ENCODE measurements around the gene PTOV1.

Gene PTOV1

DNA sequence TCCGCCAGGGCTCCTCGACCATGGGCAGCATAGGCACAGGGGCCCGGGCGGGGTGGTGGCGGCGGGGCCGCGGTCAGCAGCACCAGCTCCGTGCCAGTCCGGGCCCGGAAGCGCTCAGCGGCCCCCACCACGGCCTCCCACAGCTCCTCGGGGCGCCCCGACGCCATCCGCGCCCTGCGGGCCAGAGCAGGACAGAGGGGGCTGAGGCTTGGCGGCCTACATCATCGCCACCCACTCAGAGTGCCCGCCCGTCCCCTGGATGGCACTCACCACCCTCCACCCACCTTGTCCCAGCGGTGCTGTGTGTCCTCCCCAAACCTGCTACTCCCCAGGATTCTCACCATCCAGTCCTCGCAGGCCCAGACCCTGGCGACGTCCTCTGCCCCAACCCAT is 22.2 kb downstream of the PTOV1 start:
- no peak for DNase-seq (ENCODE audit: extremely low read depth in 1 of 2, low read depth in 1 of 2)

DNA sequence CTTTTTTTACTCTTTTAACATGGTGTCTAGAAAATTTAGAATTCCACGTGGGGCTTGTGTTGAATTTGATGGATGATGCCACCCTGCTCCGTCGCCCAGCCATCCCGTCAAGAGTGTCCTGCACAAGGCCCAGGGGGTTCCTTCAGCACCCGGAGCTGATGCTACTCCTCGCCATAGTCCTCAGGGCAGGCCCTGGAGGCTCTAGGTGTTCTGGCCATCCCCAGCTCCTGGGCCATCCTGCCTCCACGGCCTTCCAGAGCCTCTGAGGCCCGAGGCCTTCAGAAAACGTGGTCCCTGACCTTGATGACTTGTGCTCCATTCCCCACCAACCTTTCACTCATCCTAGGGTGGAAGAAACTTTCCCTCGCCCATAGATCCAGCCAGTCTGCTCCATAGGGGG is 22.9 kb downstream of the PTOV1 start:
- no peak for DNase-seq (ENCODE audit: extremely low read depth in 1 of 2, low read depth in 1 of 2)

DNA sequence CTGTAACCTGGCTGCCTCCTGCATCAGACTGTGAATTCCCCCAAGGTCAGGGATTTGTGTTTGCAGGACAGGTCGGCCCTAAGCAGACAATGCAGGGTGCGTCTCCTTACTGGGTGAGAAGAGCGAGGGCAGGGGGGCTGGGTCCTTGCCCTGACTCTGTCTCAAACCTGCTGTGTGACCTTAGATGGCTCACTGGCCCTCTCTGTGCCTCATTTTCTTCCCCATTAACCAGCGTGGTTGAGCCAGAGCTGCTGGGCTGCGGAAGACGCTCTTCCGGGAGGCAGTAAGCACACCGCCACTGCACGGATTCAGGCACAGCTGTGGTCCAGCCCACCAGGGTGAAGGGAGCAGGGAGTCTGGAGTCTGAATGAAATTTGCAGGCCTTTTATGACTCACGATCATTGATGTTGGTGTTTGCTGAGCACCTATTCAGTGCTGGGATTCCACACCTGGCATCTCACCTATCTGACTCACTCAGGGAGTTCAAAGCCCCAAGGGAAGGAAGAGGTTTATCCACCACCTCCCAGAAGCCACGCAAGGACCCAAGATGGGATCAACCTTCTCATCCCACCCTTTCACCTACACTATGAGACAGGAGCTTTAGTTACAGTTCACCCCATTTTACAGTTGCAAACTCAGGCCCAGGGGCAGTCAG is 23.7 kb downstream of the PTOV1 start:
- DNase-seq (ENCODE audit: extremely low read depth in 1 of 2, low read depth in 1 of 2), result no peak

DNA sequence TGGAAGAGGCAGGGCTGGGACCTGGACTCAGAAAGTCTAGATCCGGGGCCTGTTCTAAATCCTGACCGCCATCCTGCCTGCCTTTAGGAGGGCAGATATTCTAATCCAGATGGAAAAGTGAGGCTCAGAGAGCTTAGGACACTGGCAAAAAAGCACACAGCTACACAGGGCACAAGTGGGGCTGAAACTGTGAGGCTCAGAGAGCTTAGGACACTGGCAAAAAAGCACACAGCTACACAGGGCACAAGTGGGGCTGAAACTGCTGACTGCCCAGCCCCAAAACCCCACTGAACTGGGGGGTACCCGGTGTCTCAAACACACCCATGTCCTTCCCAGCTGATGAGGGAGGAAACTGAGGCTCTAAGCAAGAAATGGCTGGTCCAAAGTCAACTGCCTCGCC is 24.2 kb downstream of the PTOV1 start:
- DNase-seq (ENCODE audit: extremely low read depth in 1 of 2, low read depth in 1 of 2), result no peak

DNA sequence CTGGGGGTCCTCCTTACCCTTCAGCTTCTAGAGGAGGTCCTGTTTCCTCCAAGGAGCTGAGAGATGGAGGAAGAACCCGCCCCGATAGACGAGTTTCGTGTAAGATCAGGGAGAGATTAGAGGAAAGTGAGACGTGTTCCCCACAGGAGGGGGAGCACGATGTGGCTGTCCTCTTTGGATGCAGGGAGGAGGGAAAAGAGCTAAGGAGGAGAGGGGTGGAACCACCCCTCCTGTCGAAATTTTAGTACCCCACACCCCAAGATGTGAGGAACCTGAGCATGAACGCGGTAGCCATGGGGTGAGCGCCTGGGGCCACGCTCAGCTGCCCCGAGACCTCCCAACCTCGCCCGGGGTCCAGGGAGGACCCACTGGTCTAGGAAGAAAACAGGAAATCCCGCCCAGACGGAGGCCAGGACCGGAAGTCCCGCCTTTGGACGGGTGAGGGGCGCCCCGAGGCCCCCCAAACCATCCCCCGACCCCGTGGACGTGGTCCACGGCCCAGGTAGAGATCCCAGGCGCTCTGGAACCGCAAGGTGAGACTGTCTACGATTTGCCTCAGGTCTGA is 25.0 kb downstream of the PTOV1 start:
- no peak for DNase-seq (ENCODE audit: extremely low read depth in 1 of 2, low read depth in 1 of 2)

DNA sequence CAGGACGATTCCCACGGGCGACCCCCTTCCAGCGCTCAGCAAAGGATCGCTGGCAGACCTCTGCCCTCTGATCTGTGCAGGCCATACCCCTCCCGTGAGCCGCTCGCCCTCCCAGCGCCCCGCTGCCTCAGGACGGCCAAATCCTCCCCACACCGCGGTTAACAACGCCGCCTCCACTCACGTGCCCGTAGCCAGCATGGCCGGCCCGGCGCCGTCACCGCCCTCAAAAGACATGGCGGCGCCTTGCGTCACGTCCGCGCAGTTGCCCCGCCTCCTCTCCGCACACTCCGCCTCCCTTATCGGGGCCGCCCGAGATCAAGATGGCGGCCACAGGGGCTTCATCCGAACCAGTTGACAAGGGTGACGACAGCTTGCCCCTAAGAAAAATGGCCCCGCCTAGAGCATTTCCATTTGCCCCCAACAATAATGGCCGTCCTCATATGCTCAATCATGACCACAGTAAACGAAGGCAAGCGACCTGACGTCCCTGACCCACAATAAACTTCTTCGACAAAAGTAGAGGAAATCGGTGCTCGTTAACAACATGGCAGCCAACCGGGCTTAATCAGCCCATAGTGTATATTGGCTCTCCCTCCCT is 25.6 kb downstream of the PTOV1 start:
- peak; percentile 95 to 96 for DNase-seq (ENCODE audit: extremely low read depth in 1 of 2, low read depth in 1 of 2)

DNA sequence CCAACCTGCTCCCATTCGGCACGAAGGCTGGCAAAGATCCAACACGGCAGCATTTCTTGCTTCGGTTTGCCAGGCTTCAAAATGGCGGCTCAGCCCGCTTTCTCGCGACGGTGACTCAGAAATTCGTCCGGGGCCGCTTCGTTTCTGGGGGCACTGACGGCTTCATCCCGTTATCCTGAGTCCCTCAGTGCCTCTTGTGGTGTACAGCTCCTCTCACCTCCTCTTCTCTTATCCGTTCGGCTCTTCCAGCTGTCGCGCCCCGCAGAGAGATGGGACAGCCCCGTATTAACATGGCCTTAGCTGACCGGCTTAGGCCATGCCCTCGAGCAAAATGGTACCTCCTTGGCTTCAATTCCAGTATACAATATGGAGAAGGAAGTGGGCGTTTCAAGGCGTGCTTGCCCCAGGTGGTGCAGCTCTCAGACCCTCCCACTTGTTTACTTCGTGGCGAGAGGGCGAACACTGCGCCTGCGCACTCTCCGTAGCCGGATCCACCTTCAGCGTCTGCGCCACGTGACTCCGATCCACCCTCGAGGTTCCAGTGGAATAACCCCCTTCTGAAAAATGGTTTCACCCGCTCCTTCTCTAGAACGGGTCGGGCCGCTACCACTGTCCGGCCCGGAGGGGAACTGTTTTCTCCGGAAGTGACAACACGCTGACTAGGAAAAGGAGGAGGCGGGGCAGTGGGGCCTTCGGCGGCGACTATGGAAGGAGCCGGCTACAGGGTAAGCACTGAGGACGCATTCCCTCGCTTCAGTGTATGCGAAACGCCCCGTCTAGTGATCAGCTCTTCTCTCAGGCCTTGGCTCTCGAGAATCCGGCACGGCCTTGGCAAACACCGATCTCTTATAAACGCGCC is 26.3 kb downstream of the PTOV1 start, which contains the start of the genes AKT1S1 and TBC1D17:
Gene AKT1S1, minus strand, starts transcription at position 336 of the 859 bp plus-strand sequence. CDS start 4,060 bp downstream, outside the sequence.
Gene TBC1D17, plus strand, starts transcription at position 683 of the 859 bp plus-strand sequence. Its CDS starts 22 bp downstream, at position 705.
- DNase-seq (ENCODE audit: extremely low read depth in 1 of 2, low read depth in 1 of 2), result peak; percentile 94 to 97

DNA sequence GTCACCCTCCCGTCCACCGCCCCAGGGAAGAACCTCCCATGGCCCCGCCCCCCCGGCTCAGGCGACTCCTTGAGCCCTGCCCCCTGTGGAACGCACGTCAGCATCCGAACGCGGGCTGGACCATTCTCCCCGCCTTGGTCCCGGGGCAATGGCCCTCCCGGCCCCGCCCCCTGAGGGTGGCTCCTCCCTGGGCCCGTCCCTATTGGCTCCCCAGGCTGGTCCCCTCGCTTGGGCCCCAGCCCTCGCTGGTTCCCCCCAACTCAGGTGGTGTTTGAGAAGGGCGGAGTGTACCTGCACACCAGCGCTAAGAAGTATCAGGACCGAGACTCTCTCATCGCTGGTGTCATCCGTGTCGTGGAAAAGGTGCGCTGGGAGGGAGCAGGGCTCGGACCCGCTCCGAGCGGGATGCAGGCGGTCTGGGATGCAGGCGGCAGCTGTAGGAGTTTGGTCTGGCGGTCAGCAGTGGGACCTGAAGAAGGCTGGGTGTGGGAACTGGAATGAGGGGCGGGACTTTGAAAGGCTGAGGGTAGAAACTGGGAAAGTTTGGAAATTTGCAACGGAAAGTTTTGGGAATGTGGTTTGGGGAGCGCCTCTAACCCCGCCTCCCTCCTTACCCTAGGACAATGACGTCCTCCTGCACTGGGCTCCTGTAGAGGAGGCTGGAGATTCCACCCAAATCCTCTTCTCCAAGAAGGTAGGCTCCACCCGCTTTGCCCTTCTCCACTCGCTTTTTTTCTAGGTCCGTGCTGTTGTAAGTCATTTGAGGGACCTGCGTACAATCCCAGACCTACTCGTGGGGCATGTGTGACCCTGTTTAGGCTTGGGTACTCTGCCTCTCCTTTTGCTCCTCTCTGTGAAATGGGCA is 27.2 kb downstream of the PTOV1 start:
- peak; percentile 98 to 99 for DNase-seq (ENCODE audit: extremely low read depth in 1 of 2, low read depth in 1 of 2)

DNA sequence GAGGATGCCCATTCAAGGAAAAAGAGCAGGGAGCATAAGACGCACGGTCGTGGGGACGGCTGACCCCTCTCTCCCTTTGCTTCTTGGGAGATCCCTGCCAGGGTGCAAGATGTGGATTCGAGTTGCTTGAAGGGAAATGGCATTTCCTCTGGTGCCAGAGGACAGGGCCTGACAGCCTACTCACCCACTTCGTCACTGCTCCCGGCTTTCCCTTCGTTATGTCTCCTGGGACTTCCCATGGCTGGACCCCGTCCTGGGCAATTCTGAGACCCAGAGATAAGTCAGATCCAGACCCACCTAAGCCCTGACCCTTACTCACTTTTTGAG is 27.7 kb downstream of the PTOV1 start:
- DNase-seq (ENCODE audit: extremely low read depth in 1 of 2, low read depth in 1 of 2), result no peak

DNA sequence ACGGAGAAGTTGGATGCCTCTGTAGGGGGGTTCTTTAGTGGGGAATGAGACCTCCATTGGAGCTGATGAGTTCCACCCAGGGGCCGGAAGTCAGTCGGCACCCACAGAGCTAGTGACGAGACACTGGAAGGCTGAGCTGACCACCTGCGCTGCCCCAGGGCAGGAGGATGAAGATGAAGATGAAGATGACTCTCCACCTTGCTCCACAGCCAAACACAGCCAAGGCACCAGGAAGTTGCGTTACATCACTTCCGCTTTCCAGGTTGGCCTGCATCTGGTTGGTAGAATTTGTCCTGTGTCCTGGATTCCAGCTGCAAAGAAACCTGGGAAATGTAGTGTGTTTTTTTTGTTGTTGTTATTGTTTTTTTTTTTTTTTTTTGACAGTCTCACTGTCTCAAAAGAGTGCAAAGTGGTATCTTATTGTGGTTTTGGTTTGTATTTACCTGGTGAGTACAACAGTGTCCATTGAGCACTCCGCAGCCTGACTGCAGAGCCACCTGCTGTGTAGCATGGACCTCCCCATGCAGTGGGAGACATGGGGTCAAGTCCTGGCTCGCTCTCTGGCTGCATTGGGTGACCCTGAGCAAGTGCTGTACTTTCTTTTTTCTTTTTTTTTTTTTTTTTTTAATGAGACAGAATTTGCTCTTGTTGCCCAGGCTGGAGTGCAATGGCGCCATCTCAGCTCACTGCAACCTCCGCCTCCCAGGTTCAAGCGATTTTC is 28.4 kb downstream of the PTOV1 start:
- DNase-seq (ENCODE audit: extremely low read depth in 1 of 2, low read depth in 1 of 2), result no peak

DNA sequence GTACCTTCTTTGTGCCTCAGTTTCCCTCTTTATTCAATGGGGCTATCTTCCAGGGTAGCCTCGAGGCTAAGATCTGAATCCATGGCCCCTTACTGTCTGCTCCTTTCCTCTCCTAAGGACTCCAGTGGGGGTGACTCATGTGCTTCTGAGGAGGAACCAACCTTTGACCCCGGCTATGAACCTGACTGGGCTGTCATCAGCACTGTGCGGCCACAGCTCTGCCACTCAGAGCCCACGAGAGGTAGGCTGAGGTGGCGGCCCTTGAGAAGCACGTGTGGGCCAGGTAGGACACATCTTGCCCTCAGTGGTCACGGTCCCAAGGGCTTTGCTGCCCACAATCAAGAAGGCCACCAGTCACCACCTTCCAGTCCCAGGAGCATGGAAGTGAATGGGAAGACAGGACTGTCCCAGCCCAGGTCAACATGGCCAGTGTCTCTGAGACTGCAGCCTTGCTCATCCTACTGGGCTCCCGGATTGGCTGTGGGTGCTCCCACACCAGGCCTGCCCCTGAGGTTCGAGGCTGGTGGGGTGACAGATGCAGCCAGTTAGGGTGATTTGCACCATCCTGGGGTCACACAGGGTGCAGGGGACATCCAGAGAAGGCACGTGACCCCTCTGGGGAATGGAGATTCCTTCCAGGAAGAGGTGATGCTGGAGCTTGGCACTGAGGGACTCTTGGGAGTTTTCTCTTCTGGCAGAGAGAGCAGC is 29.4 kb downstream of the PTOV1 start:
- DNase-seq (ENCODE audit: extremely low read depth in 1 of 2, low read depth in 1 of 2), result no peak

DNA sequence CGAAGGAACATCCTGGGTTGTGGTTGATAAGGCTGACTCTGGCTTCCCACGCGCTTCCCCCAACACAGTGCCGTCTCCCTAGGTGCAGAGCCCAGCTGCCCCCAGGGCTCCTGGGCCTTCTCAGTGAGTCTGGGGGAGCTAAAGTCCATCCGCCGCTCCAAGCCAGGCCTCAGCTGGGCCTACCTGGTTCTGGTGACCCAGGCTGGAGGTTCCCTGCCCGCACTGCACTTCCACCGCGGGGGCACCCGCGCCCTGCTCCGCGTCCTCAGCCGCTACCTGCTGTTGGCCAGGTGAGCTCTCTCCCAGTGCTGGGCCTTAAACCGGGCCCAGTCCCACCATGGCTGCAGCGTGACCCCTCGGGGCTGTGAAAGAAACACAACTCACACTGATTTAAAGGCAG is 30.2 kb downstream of the PTOV1 start:
- no peak for DNase-seq (ENCODE audit: extremely low read depth in 1 of 2, low read depth in 1 of 2)

DNA sequence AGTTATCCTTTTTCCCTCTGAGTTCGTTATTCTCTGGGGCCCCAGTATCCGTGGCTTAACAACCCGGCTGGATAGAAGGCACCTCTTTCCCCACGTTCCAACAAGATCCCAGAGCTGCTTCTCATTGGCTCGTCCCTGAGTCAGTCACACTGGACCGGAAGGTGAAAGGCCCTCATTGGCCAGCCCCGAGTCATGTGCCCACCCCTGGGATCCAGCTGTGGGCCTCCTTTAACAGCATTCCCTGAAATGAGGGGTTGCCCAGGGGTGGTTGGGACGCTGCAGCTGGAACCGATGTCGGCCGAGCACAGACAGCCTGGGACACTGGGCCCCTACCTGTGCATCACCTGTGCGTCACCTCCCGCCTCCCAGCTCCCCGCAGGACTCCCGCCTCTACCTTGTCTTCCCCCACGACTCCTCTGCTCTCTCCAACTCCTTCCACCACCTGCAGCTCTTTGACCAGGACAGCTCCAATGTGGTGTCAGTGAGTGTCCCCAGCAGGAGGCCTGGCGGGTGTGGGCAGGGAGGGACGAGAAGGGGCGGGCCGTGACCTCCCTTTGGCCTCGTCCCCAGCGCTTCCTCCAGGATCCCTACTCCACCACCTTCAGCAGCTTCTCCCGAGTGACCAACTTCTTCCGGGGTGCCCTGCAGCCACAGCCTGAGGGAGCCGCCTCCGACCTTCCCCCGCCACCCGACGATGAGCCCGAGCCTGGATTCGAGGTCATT is 30.9 kb downstream of the PTOV1 start:
- no peak for DNase-seq (ENCODE audit: extremely low read depth in 1 of 2, low read depth in 1 of 2)

DNA sequence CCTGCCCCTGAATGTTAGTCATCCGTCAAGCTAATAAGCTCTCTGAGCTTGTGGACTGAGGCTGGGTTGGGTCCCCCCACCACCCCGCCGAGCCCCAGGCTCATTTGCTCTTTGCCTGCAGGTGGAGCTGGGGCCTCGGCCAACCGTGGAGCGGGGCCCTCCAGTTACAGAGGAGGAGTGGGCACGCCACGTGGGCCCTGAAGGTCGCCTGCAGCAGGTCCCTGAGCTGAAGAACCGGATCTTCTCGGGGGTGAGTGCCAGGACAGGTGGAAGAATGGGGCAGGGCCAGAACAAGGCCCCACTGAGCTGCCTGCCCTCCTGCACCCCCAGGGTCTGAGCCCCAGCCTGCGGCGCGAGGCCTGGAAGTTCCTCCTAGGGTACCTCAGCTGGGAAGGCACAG is 31.7 kb downstream of the PTOV1 start:
- no peak for DNase-seq (ENCODE audit: extremely low read depth in 1 of 2, low read depth in 1 of 2)

DNA sequence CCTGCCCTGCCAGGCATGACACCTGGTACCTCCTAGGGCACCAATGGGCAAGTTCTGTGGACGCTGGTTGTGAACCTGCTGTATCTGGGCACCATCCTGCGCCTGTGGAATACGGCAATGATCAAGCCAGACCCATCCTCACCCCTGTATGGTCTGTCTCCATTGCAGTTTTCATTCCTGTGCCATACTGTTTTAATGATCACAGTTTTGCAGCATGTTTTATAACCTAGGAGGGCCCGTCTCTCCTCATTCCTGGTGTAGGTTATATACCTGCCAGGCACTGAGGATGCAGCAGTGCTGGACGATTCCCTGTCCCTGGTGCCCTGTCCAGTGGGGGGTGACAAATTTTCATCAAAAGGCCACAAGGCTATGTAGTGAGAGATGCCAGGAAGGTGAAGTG is 32.1 kb downstream of the PTOV1 start:
- DNase-seq (ENCODE audit: extremely low read depth in 1 of 2, low read depth in 1 of 2), result no peak

DNA sequence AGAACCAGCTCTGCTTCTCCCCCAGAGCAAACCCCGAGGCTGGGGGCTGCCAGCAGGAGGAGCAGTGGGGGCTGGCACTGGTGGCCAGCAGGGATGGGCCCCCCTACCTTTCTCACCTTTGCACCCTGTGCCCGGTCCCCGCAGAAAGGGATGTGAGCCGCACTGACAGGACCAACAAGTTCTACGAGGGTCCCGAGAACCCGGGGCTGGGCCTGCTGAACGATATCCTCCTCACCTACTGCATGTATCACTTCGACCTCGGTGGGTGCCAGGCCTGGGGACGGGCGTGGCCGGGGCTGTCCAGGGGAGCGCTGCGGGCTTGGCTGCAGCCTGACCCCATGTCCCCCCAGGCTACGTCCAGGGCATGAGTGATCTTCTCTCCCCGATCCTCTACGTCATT is 33.1 kb downstream of the PTOV1 start:
- DNase-seq (ENCODE audit: extremely low read depth in 1 of 2, low read depth in 1 of 2), result no peak

DNA sequence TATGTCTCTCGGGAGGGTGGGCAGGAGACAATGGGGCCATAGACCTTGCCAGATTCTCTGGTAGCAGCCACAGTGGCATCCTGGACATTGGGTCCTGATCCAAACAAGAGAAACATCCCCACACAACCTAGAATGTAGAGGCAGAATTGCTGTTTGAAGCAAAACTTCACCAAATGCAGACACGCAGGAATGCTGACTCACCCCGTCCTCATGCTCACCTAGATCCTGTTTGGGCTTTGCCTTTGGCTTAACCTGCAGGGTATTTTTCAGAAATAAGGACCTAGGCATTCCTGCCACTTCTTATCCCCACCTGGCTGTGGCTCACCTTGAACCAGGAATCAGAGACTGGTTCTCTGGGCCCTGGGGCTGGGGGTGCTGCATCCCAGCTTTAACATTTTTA is 33.8 kb downstream of the PTOV1 start:
- no peak for DNase-seq (ENCODE audit: extremely low read depth in 1 of 2, low read depth in 1 of 2)

DNA sequence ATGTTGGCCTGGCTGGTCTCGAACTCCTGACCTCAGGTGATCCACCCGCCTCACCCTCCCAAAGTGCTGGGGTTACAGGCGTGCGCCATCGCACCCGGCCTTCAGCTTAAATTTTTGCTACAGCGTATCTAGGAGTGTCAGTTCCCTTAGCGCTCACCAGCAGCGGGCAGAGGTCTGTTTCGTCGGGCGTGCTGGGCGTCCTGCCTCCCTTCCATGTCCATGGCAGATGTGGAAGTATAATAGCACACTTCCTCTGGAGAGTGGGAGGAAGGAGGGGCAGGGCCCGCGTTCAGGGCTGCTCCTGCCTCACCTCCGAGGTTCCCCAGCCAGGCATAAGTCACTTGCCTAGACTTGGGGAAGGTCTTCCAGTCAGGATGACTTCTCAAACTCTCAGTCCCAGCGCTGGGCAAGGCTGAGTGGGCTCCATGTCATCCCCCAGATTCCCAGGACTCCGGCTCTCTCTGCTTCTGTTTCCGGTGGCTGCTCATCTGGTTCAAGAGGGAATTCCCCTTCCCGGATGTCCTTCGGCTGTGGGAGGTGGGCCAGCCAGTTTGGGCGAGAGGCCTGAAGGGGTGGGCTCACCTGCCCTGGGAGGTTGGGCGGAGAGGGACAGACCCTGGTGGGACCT is 36.2 kb downstream of the PTOV1 start:
- no peak for DNase-seq (ENCODE audit: extremely low read depth in 1 of 2, low read depth in 1 of 2)
